CD4-positive, alpha-beta T cell treated with Interleukin-4 for 1 hour (primary cell): ENCODE results near the gene C1orf21.

ENCODE experiments used
- DNase-seq, 2 donors: peaks; one replicate each; pipeline ENCODE4 v3.0.0-alpha.2; 2020 to 2022

Gene C1orf21

DNA sequence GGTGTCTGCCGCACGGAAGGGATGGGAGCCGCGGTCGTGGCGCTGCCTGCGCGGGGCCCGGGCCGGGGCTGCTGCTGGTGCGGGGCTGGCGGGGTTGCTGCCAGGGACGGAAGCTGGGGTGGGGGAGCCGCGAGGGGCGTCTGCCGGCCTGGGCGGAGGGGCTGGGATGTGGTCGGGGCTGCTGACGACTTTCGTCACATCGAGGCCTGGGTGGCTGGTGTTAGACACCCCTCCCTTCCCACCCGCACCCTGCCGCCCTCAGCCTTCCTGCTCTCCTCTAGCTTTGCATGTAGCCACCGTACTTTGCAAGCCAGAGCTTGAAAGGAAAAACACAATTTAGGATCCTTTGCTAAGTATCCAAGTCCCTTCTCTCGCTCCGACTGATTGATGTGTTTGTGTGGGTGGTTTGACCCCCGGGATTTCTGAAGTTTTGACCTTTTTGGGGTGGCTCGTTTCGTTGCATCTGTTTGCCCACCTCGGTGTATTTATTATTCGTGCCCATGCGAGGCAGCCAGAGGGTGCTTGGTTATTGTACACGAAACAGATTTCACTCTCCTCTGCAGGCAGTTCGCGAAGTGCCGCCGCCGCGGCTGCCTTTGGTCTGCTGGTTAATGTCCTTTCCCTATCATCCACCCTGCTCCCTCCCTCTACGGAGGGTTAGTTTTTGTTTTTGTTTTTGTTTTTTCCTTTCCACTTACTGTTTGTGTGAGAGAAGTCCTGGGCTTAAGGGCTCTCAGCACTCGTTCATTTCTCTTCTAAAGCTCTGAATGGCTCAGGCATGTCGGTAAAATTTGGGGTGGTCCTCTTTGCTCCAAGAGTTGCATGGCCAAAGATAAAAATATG lies 868 bp downstream of the C1orf21 start:
- peak; percentile 65 to 70 for DNase-seq

DNA sequence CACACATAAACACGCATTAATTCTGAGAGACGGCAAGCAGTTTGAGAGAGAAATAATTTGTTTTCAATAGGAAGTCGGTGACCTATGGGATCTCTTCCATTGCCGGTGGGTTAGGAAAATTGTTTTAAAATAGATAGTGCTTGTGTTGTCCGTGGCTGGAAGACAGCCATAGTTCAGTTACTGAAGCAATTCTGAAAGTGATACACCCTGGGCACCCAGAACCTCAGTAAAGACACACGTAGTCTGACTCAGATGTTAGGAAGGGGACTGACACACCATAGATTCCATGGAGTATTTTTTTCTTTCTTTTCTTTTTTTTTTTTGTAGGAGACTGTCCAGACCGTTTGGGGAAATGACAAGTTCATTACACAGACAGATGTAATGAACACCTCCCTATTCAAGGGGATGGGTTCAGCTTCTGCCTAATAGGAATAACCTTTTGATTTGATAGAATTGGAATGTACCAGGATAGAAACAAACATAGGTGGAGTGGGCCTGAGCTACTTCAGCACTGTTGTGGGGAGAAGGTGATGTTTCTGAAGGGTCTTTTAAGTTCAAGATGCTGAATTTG lies 1.6 kb downstream of the C1orf21 start:
- peak in 1 of 2 donors; percentile 8 for DNase-seq

DNA sequence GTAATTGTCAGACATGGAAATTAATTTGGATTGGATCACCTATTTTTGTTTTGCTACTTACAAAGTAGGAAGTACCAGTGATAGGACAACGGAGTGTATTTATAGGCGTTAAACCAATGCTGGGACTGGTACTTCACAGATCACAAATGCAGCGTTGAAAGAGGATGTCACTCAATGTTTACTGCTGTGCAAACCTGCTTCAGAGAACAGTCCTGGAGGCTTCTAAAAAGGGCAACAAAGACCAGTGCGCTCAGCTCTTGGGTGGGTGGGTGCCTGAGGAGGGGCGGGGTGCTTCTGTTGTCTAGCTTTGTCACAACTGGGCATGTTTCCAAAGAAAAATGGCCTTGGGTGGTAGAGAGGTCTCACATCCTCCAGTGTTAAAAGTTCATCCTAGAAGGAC lies 2.1 kb downstream of the C1orf21 start:
- DNase-seq: peak in 1 of 2 donors; percentile 18

DNA sequence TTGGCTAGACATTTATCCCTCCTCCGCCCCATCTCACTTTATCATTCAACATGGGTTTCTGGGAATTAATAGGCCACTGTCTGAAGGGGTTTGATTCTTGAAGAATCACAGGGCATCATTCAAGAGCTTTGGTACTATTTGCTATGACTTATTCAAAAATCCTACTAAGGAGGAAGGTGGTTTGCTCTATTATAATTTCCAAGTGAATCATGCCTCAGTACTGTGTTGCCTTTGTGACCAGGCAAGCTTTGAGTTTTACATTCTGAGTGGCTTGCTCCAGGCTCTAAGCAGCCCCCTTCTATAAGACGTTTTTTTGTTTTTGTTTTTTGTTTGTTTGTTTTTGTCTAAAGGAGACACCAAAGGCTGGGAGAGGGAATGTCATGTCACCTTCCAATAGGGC lies 2.6 kb downstream of the C1orf21 start:
- no peak for DNase-seq

DNA sequence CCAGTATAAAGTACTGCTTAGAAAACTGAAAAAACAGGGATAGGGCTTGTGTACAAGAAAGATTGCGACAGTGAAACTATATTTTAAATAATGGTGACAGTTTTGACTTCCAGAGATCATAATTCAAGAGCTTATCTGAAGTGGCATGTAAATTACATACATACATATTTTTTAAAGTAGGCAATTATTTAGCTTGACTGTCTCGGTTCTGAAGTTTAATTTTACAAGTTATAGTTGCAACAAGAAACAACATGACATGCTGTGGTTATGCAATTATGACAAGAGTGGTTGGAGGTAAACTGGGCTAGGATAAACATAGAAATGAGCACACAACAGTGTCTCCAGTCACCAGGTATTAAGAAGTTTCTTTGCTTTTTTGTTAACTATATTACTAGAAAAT lies 4.1 kb downstream of the C1orf21 start:
- DNase-seq: no peak

DNA sequence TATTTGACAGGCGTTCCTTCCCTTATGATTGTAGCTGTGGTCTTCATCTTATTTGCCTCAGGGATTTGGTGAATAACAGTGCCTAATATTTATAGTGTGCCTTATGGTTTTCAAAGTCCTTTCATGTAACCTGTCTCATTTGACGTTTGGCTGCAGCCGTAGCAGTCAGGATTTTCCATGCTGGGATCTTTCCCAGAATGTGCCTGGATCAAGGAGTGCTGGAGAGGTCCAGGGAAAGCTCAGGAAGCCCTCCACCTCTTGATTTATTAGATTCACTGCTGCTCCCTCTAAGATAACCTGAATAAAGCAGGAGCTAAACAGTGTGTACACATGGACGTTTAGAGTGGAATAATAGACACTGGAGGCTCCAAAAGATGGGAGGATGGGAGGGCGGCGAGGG lies 5.2 kb downstream of the C1orf21 start:
- DNase-seq: no peak

DNA sequence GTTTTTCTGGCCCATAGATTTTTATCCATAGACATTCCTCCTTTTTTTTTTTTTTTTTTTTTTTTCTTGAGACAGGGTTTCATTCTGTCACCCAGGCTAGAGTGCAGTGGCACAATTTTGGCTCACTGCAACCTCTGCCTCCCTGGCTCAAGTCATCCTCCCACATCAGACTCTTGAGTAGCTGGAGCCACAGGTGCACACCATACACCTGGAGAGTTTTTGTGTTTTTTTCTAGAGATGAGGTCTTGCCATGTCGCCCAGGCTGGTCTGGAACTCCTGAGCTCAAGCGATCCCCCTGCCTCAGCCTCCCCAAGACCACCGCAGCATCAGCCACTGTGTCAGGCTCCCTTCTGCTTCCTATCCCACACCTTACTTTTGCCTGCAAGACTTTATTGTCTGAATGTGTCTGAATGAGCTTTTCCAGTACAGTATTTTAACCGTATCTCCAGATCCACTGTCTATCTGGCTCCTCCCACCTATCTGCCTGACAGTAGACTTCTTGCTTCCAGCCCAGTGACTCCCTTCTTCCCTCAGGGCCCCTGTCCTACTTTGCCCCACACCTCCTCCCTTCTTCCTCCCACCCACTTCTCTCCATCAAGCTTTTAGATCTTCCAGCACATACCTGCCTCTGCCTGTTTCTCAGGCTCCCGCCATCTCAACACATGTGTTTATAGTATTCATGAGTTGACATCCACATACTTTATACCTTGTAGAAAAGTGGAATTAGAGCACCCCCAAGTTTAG lies 6.1 kb downstream of the C1orf21 start:
- DNase-seq: no peak

DNA sequence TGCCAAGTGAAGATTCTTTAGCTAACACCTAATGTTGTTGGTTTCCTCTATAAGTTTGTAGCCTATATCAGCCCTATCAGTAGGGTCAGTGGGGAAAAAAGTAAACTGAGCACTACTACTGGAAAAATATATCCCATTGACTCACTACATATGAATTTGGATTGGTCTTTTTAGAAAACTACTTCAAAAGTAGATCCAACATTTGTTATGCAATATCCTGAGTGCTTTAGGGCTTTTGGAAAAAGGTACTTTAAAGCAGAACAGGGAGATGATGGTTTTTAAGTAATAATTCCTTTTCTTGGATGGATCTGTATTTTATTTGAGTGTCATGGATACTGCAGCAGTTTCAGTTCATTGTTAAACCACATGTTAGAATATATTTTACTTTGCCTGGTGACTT lies 7.1 kb downstream of the C1orf21 start:
- no peak for DNase-seq

DNA sequence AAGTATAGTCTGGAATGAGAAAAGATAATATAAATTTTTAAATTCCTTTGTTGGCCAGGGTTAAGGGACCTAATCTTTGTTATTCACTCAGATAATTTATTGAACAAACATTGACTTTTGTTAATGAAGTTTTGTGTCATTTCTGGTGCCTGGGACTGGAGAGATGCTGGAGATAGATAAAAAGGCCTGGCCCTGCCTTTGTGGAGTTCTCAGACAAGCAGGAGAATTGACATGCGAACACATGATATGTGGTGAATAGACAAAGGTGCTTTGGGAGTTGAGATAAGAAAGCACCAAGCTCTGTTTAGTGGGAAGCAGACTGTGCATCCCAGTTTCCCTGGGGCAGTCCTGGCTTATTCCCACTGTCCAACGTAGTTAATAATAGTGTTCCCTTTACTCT lies 8.5 kb downstream of the C1orf21 start:
- DNase-seq: no peak

DNA sequence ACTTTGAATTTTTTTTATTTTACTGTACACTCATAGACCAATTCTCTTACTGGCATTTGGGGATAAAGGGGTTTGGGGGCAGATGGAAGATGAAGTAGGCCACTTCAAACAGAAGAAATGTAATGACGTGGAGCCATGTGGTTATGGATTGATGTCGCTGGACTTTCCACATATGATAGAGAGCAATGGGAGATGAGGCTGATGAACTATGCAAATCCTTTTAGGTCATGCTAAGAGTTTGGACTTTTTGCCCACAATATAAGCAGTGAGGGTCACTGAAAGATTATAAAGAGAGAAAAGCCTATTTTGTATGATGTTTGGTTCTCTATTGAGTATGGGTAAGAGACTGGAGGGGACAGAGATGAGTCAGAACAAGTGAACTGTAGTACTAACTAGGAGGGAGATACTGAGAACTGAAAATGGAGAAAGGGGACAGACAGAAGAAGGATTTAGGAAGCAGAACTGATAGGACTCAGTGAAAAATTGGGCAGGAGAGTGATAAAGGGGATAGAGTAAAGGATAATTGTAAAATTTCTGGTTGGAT lies 9.2 kb downstream of the C1orf21 start:
- DNase-seq: no peak

DNA sequence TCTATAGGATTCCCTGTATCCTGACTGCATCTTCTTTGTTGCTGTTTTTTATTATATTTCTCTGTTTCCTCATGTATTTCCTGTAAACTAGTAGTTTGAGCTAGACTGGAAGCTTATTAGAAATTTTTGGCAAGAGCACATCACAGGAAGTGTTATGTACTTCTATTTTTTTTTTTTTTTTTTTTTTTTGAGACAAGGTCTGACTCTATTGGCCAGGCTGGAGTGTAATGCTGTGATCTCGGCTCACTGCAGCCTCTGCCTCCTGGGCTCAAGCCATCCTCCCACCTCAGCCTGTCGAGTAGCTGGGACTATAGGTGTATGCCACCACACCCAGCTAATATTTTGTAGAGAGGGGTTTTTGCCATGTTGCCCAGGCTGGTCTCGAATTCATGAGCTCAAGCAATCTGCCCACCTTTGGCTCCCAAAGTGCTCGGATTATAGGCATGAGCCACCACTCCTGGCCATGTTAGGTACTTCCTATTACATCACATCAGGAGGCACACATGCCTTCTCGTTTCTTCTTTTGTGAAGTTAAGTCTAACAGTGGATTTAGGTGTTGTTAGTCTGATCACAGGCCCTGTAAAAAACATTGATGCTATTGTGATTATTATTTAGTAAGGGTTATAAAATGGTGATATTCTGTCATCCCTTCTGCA lies 12.5 kb downstream of the C1orf21 start:
- no peak for DNase-seq

DNA sequence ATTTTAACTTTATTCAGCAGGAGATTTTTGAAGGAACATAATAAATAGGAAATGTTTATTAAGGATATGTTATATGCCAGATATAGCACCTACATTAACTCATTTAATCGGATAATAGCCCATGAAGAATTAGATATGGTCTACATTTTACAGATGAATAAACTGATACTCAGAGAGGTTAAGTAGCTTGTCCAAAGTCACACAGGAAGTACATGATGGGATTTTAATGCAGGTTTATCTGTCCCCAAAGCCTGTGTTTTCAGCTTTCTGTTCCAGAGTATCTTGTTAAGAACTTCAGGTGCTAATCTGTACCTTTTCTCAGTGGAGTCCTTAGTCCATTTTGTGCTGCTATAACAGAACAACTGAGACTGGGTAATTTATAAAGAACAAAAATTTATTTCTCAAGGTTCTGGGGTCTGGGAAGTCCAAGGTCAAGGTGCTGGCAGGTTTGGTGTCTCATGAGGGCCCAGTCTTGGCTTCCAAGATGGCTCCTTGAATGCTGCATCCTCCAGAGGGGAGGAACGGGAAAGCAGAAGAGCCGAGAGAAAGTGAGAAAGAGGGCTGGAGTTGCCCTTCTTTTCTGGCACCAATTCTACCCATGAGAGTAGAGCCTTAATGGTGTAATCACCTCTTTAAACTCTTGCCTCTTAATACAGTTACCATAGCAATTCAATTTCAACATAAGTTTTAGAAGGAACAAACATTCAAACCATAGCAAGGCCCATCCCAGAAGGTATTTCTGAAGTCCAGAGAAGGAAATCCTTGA lies 17.3 kb downstream of the C1orf21 start:
- DNase-seq: no peak

DNA sequence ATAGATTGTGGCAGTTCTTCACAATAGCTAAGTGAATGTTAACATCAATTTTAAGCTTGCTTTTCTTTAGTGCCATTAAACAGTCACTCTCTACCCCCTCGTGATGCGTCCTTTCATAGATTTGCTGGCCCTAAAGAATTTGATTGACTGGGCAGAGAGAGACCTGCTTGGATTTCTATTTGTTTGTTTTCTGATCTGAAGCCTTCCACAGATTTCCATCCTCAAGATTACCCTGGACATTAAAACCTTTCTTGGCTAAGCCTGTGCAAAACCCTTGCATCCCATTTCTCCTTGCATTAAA lies 17.8 kb downstream of the C1orf21 start:
- DNase-seq: no peak

DNA sequence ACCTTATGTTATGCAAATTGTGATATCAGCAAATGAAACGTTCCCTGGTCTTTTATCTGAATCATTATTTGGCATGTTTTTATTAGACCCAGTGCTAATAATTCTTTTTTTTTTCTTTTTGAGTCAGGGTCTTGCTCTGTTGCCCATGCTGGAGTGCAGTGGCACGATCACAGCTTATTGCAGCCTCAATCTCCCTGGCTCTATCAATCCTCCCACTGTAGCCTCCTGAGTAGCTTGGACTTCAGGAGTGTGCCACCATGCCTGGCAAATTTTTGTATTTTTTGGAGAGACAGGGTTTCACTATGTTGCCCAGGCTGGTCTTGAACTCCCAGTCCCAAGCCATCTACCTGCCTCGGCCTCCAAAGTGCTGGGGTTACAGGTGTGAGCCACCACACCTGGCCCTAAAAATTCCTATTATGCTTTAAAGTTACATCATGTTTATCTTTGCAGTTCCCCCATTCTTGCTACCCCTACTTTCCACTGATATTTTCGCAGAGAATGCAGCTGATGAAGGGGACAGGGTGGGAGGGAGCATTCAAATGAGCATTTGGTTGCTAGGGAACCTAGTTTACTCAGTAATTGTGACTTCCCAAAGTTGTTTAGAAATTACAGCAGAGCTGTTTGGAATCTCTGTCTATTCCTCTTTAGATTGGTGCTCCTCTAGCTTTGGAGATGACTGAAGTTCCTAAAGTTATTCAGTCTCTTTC lies 18.4 kb downstream of the C1orf21 start:
- DNase-seq: no peak

DNA sequence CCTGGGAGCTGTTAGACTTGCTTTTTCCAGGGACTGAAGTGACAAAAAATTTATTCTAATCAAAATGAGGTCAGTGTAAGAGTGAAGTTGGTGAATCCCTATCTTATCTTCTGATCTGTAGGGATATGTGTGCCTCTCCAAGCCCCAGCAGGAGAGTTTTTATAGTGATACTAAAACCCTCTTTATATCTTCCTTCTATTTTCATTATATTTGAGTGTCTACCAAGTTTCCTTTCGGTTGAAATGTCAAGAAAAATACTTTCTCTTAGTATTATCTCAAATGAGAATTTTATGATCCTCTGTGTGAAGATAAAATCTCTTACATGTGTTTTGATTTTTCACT lies 18.9 kb downstream of the C1orf21 start:
- no peak for DNase-seq

DNA sequence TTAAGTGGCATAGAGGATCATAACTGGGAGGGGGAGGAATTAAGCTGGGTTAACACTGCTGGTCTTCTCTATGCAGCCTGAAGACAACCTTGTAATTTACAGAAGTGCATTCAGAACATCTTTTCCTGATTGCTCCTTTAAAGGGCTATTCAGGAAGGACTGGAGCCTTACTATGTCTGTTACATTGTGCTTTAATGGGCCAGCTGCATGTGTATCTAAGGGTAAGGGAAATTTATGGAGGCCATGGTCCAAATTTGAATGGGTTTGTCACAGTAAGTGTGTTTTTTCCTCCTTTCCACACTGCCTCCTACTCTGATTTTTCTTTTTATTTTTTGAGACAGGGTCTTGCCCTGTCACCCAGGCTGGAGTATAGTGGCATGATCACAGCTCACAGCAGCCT lies 19.6 kb downstream of the C1orf21 start:
- no peak for DNase-seq

DNA sequence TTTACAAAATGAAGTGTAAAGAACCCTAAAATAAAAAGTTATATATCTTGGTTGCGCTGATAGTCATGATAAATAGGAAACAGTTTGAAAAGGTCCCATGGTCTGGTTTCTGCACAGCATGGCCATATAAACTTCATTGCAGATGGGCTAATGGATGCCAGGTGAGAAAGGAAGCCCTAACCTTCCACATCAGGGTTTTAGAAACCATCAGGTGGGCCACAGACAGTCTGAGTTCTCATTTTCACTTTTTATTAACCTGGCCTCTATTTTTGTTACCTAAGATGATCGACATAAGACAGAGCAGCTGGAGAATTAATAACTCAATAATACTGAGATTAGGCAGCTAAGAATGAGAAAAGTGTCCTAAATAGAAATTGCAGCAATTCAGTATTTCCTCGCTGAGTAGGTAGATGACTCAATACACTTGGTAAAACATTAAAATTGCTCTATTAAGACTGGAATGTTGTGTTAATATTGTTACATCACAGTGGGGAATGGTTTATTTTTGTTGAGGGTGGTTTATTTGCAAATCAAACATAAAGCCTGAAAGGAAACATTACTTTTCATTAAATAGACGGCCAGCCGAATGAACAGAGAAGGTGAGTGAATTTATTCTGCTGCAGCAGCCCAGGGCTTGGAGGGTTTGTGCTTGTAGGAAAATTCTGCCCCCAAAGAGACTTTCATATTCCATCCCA lies 21.1 kb downstream of the C1orf21 start:
- DNase-seq: no peak

DNA sequence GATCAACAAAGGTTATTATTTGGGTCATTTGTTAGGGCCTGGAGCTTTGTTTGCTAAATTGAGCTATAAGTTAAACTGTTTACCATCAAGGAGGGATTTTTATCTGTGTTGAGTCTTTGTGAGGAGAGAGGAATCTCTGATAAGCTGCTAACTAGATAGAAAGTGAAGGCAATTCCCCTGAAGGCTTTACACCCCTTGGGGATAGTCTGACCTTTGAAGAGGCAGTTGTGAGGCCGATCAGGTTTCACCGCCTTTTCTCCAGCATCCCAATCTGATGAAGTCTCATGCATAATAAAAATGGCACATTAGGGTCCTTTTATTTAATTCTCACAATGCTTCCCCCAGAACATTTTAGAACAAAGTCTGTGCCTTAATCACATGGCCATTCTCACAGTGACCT lies 21.8 kb downstream of the C1orf21 start:
- DNase-seq: no peak

DNA sequence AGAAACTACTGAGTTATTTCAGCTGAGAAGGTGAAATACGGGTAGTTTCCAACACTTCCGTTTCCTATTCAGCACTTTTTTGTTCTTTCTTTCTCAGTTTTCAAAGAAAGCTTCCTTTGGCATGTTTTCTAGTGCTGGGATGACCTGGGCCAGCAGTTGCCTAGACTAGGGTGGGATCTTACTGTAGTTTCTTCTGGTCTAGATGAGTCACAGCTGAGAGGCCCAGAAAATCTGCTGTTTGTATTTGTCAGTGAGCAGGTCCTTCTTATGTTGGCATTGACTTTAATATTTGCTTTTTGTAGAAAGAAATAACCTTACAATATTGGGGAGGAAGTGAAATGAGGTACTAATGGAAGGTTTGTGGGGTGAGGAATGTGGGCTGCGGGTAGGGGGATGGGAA lies 22.2 kb downstream of the C1orf21 start:
- no peak for DNase-seq

DNA sequence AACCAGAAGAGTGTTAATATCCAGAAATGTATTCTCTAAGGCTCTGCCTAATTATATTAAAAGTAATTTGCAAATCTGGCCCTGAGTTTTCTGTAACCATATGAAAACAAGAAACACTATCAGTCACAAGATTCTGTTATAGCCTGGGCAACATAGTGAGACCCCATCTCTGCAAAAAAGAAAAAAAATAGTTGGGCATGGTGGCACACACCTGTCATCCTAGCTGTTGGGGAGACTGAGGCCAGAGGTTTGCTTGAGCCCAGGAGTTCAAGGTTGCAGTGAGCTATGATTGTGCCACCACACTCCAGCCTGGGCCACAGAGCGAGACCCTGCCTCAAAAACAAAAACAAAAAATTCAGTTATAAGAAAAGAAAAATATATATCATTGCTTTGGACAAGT lies 25.6 kb downstream of the C1orf21 start:
- DNase-seq: no peak

DNA sequence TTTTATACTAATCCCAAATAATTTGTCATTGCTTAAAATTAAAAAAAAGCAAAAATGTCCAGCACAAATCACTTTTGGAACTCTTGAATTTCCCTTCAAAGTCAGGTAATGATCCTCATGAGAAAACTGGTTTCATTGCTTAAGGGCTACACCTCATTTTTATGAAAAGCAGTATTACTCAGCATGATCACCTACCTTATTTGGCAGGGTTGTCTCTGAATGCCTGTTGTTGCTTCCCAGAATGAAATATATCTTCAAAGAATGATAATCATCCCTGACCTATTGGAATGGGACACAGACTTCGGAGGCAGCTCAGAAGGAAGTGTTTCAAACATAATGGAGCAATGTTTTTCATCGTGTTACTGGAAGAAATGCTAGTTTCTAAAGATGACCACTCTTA lies 29.7 kb downstream of the C1orf21 start:
- no peak for DNase-seq

DNA sequence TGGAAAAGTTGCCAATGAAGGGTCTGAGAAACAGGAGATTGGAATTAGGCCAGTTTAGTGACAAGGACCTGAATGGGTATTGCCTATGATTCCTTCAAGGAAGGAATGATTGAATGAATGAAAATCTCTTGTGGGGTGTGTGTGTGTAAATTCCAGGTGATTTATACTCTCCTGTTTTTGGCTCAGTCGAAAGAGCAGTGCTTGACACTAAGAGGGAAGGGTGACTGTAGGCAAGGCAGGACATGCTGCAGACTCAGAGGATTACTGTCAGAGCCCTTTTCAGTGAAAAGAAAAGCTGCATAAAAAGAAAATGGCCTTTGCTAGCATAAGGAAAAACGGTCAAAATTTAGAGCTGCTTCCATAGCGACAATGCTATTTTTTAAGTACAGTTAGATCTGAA lies 30.1 kb downstream of the C1orf21 start:
- no peak for DNase-seq
